GM12865 (cell line): Measurements from ENCODE around the gene SKP1.

Source experiments
- DNase-seq: peaks from one replicate; pipeline ENCODE4 v3.0.0; 2010; ENCODE audit warnings: low read depth
- H3K4me3 ChIP-seq: 2 replicates; pipeline ENCODE4 v1.5.1; 2011; ENCODE audit warnings: mild to moderate bottlenecking, low read depth, low read length, control low read depth
- CTCF ChIP-seq: IDR thresholded peaks from 2 replicates; pipeline ENCODE4 v1.5.1; 2011; ENCODE audit warnings: low read length, control low read depth, low read depth, inconsistent platforms; ENCODE audit not compliant: insufficient read depth; ENCODE audit errors: missing control alignments

The SKP1 gene

GRCh38 chr5:134209477-134210245 lies 32.9 kb upstream of the SKP1 start:
- no peak for TF ChIP-seq CTCF
- DNase-seq = no peak
- H3K4me3 ChIP-seq = no peak overlapping the region

- TF ChIP-seq CTCF = no peak
- H3K4me3 ChIP-seq = no peak overlapping the region
- no peak for DNase-seq
These were observed 30.9 kb upstream of the SKP1 start for GRCh38 chr5:134207696-134208095.

- TF ChIP-seq CTCF = no peak
These were observed 29.9 kb upstream of the SKP1 start for GRCh38 chr5:134206627-134207160.

GRCh38 chr5:134204575-134204974 lies 27.8 kb upstream of the SKP1 start:
- no peak overlapping the region for H3K4me3 ChIP-seq
- DNase-seq = no peak
- no peak for TF ChIP-seq CTCF

More at GRCh38 chr5:134206627-134207160, 29.9 kb upstream of the SKP1 start:
- DNase-seq = no peak
- H3K4me3 ChIP-seq = no peak overlapping the region

GRCh38 chr5:134203630-134204029 lies 26.9 kb upstream of the SKP1 start:
- DNase-seq = no peak
- H3K4me3 ChIP-seq = no peak overlapping the region
- TF ChIP-seq CTCF = no peak

GRCh38 chr5:134195666-134196065 lies 18.9 kb upstream of the SKP1 start:
- H3K4me3 ChIP-seq = no peak overlapping the region
- no peak for DNase-seq
- no peak for TF ChIP-seq CTCF

GRCh38 chr5:134189031-134189430 lies 12.3 kb upstream of the SKP1 start:
- TF ChIP-seq CTCF = no peak
- H3K4me3 ChIP-seq = no peak overlapping the region
- no peak for DNase-seq
